Measurements from ENCODE around the gene PDE5A.
A peak's percentile ranks its signal among the peaks of the same experiment; 100 is the strongest.

PDE5A gene

GRCh38 chr4:119628281-119629141 lies at the start of gene PDE5A:
Gene PDE5A, minus strand, starts transcription at chr4:119628804. Its CDS starts 133 bp downstream, at chr4:119628671.
- TF ChIP-seq CTCF (IDR thresholded peaks at IDR 0.05; ENCODE audit: low read depth, low read length, missing control alignments) = peak; percentile 62
- DNase-seq (ENCODE audit: low read depth) = peak; percentile 54
- in situ Hi-C loops (cut with HindIII; ENCODE audit: low sequenced_read_pairs) = no loop called here
- peak within 1 kb of the TSS; percentile 85 for H3K4me3 ChIP-seq (ENCODE audit: low read depth, low read length)

- in situ Hi-C loops (cut with HindIII; ENCODE audit: low sequenced_read_pairs) = no loop called here
- no peak for TF ChIP-seq CTCF (IDR thresholded peaks at IDR 0.05; ENCODE audit: low read depth, low read length, missing control alignments)
- DNase-seq (ENCODE audit: low read depth) = no peak
- no peak overlapping the region for H3K4me3 ChIP-seq (ENCODE audit: low read depth, low read length)
These were observed 47.5 kb upstream of the PDE5A start for GRCh38 chr4:119676101-119676500.

GRCh38 chr4:119675391-119675790 lies 46.8 kb upstream of the PDE5A start:
- no peak for DNase-seq (ENCODE audit: low read depth)
- H3K4me3 ChIP-seq (ENCODE audit: low read depth, low read length) = no peak overlapping the region
- in situ Hi-C loops (cut with HindIII; ENCODE audit: low sequenced_read_pairs) = no loop called here
- TF ChIP-seq CTCF (IDR thresholded peaks at IDR 0.05; ENCODE audit: low read depth, low read length, missing control alignments) = no peak

DNA sequence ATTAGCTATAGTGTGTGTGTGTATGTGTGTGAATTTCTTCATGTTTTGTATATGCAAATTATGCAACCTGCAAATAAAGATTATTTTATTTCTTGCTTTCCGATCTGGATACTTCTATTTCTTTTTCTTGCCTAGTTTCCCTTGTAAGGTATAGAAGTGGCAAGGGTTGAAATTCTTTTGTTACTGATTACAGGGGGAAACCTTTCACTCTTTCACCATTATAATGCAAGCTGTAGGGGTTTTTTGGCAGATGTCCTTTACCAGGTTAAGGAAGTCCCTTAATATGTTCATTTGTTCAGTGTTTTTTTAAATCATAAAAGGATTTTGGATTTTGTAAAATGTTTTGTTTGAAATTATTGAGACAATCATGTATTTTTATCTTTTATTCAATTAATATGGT lies 44.3 kb upstream of the PDE5A start:
- no peak for TF ChIP-seq CTCF (IDR thresholded peaks at IDR 0.05; ENCODE audit: low read depth, low read length, missing control alignments)
- in situ Hi-C loops (cut with HindIII; ENCODE audit: low sequenced_read_pairs) = no loop called here

DNA sequence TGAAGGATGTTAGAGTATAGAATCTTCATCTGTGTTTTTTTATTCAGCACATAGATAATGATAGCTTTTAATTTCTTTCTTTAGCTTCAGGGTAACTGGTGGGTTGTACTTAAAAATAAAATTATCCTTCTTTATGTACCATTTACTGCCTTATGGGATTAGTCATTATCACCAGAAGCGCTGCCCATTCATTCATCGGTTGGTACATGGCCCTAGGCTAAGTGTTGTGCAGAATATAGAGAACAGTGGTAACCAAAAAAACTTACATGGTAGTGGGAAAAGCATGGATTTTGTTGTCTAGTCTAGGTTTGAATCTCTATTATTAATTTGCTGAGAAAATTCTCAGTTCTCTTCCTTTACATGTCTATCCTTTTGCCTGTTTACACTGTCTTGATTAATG lies 43.5 kb upstream of the PDE5A start:
- H3K4me3 ChIP-seq (ENCODE audit: low read depth, low read length) = no peak overlapping the region
- no peak for TF ChIP-seq CTCF (IDR thresholded peaks at IDR 0.05; ENCODE audit: low read depth, low read length, missing control alignments)
- no peak for DNase-seq (ENCODE audit: low read depth)
- in situ Hi-C loops (cut with HindIII; ENCODE audit: low sequenced_read_pairs) = no loop called here

More for the DNA sequence above, 44.3 kb upstream of the PDE5A start:
- no peak for DNase-seq (ENCODE audit: low read depth)
- H3K4me3 ChIP-seq (ENCODE audit: low read depth, low read length) = no peak overlapping the region

DNA sequence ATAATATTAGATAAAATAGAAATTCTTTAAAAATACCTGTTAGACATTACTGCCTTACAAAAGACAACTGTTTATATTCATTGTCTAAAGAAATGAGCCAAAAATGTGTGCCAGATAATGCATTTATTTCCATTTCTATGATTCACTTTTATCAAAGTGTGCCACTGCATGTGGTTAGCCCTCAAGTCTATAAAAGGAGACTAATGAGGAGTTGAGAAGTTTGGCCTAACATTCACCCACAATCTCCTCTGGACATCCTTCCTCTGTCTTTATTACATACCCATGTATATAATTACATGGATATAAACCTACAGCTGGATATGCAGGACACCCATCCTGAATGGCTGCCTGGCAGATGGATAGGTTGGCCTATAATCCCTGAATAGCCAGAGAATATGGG lies 42.6 kb upstream of the PDE5A start:
- H3K4me3 ChIP-seq (ENCODE audit: low read depth, low read length) = no peak overlapping the region
- no peak for DNase-seq (ENCODE audit: low read depth)
- TF ChIP-seq CTCF (IDR thresholded peaks at IDR 0.05; ENCODE audit: low read depth, low read length, missing control alignments) = no peak
- in situ Hi-C loops (cut with HindIII; ENCODE audit: low sequenced_read_pairs) = no loop called here
